Stimulated activated CD4-positive, alpha-beta T cell treated with anti-CD3 and anti-CD28 coated beads, Interleukin-15, amount 100 ng/mL, for 48 hours (primary cell): ENCODE results near the gene RAD51D.
A peak's percentile ranks its signal among the peaks of the same experiment; 100 is the strongest.
"Not testable (repeated sequence)": the region's sequence is repeated elsewhere in the genome, so short reads cannot be mapped to it uniquely, and the experiment has no call there.

ENCODE experiments used
- DNase-seq, 2 donors: peaks; one replicate each; pipeline ENCODE4 v3.0.0-alpha.2; 2020; ENCODE audit warnings: low read depth in 2 of 2

RAD51D gene

DNA sequence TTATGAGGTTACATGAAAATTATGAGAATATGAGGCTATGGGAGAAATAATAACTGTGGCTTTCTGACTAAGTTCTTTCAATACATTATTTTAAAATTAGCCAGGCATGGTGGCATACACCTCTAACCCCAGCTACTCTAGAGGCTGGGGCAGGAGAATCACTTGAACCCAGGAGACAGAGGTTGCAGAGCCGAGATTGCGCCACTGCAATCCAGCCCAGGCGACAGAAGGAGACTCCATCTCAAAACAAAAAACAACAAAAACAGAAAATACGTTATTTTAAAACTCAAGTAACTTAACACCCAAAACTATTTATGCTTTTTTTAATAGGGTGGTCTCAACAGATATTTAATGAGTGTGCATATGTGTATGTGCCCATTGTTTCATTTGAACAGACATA, 53.8 kb downstream of the RAD51D start:
- no peak for DNase-seq

DNA sequence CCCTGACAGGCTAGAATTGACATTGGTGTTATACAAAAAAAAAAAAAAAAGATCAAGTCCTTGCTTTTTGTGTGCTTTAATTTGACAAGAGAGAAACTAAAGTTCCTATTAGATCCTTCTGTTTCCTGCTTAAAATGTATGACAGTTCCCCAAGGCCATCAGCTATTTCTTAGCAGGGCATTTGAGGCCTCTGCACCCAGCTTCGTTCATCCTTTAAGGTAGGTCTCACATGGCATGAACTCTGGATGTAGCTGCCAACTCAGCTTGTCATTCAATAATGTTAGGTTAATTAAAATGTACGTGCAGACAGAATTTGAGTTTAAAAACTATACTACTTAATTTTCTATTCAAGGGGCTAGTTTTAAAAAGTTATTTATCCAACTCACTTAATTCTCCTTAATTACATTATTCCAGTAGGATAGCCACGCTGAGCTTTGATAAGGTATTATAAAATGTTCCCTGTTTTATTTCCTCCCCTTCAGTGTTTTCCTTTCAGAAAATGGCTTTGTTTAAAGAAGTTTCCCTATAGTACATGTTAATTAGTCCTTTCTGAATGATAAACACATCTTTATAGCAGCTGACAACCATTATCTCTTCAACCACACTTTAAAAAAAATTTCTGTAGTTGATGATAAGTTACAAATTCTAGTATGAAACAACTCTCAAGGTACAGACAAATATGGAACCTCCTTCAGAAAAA, 55.0 kb downstream of the RAD51D start:
- DNase-seq, result no peak

DNA sequence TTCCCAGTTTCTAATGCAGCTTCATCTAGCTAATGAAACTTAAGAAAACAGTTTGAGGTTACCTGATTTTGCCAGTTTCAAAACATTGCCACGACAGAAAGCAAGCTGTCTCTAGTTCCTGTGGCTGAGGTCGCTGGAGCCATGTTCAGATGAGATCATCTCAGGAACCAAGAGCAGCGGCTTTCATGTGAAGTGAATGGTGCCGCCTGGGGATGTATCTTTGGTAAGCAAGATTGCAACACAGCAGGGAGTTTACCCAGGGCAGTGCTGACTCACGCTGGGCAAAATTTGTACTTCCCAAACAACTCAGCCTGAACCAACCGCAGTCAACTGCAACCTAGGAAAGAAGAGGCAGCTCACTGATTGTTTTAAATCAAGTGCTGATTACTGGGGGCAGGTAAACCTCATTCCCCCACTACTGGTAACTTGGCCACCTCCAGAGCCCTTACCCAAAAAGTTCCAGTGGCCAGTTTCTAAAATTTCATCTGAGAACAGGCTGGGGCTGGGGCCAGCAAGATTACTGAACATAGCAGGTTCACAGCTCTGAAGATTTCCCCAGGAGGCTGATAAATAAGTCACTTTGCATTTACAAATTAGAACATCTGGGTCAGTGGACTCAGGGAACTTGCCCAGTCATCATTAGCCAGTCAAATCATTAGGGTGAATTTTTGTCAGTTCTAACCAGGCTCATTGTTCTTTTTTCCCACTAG, 56.0 kb downstream of the RAD51D start, which contains the start of gene RFFL:
TSS of gene RFFL (minus strand) at position 194 of the 710 bp plus-strand sequence. CDS start 37,154 bp downstream, outside the sequence.
- peak; percentile 86 to 88 for DNase-seq

DNA sequence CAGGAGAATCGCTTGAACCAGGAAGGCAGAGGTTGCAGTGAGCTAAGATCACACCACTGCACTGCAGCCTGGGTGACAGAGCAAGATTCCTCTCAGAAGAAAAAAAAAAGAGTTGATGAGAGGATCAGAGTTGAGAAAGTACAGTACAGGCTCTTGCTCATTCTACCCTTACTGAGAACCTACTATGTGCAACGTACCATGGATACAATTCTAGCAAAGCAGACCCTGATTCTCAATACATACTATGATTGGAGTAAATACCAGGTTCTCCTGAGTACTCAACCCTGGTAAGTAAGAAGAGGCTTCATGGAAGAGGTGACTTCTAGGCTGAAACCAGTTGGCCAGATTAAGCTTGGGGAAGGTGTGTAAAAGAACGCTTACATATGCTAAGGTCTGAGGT, 57.4 kb downstream of the RAD51D start:
- no peak for DNase-seq

DNA sequence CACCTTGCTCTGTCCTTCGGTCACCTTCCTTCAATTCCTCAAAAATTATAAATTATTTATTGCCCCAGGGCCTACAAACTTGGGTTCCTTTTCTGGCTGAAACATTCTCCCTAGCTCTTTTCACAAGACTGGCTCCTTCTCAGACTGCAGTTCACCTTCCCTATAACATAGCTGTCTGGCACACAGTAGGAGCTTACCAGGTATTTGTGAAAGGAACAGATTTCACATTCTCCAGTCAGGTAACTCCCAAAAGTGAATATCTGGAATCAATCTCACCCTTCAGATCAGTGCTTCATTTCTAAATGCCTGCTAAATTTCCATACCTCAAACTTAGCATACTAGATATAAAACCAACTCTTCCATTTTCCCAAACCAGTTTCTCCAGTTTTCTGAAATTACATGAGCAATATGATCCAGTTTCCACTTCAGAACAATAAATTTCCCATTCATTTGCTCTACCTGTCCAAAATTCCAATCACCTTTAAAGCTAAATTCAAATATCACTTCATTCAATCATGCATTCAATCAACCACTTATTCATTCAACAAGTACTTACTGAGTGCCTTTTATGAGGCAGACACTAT, 62.2 kb downstream of the RAD51D start:
- no peak for DNase-seq

DNA sequence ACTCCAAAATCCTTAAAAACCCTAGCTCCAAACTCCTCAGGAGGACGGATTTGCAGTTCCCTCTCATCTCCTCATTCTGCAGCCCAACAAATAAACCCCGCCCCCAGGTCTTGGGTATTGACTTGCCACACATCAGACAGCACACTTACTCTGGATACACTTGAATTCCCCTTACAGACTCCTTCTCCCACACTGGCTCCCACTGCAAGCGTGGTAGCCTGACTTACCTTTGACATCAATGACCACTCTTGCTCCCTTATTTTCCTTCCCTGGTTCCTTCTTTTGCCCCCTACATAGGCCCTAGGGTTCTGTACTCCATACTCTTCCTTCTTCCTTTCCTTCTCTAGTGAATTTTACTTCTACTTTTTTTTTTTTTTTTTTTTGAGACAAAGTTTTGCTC, 63.6 kb downstream of the RAD51D start:
- DNase-seq, result no peak

DNA sequence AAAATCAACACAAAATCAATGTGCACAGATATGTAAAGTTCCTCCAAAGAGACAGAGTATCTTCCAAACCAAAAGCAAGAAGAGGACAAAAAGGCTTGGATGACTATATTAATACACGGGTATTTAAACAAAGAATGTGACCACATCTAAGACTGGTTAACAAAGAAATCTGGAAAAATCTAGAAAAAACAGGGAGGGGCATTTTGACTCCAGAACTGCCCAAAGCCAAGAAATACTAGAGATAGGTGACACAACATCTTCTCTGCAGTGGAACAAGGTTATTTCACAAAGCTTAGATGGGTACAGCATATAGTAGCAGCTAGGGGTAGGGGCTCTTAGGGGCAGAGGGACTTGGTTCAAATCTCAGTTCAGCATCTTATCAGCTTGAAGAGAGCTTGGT, 66.5 kb downstream of the RAD51D start:
- DNase-seq, result no peak

DNA sequence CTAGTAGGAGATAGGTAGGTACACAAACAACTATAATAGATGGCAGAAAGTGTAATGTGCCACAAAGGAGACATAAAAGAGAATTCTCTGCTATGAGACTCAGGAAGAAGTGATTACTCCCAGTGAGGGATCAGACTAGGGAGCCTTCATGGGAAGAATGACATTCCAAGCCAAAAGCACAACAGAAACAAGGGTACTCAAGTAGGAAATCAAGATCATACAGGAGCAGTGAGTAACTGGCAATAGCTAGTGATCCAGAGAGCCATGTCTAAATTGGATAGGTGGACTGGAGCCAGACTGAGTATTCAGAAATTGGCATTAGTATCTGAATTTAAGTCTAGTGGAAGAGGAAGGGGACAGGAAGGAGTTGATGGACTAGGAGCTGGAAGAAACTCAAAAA, 66.9 kb downstream of the RAD51D start:
- no peak for DNase-seq

DNA sequence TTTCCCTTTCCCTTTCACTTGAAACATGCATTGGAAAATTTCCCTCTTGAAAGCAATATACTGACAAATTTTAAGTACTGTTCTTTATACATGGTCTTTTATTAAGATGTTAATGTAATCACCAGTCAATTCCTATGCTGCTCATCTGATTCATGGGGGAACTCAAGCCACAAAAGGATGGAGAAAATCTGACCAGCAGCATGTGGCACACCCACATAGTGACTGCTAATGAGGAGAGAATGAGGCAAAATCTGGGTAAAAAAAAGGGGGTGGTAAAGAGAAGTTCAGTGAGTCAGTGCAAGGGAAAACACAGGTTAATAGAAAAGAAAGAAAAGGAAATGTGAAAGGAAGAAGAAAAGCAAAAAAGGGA, 67.4 kb downstream of the RAD51D start:
- DNase-seq, result no peak

DNA sequence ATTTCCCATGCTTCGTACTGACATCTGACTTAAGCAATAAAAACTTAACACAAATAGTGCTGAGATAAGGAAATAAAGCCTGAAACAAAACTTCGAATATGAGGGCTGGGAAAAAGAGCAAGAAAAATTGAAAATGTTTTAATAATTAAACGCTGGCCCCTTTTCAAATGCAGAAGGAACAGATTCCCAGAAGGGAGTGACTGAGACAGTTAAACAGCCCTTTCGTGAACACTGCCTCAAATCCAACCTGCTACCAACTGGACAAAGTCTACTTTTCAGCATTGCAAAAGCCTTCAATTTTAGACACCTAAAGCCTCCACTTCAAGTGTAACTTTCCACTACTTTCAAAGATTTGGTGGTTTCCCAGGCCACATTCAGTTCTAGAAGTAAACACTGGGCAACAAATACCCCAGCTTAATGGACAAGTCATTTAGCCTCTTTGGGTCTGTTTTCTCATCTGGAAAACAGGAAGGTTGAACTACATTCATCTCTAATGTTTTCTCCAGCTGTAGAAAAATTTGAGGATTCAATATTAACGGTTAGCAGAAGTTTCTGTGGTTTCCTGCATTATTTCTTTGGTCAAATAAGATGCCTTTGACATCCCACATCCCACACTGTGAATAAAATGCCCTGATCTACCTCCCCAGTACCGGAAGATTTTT, 68.0 kb downstream of the RAD51D start:
- no peak for DNase-seq

DNA sequence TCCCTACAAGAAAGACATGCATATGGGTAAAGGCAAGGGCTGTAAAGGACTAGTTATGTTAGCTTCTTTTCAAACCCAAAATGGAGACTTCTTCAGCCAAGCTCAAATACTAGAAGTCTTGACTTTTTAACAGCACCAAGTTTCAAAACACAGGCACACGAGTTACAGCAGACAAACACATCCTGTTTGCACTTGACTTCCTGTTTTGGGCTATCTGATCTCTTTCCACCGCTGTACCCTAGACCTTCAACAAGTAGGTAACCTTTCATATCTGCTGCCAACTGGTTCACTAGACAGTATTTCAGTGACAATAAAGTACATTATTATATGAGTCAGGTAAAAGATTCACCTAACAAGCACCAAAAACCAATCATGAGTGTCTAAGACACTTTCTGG, 68.5 kb downstream of the RAD51D start:
- DNase-seq, result no peak

DNA sequence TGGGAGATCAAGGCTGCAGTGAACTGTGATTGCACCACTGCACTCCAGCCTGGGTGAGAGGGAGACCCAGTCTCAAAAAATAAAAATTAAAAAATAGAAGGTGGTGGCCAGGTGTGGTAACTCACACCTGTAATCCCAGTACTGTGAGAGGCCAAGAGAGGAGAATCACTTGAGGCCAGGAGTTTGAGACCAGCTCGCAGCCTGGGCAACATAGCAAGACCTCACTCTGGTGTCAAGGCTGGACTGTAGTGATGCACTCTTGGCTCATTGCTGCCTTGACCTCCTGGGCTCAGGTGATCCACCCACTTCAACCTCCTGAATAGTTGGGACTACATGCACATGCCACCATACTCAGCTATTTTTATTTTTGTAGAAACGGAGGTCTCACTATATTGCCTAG, 69.5 kb downstream of the RAD51D start:
- DNase-seq, result no peak

DNA sequence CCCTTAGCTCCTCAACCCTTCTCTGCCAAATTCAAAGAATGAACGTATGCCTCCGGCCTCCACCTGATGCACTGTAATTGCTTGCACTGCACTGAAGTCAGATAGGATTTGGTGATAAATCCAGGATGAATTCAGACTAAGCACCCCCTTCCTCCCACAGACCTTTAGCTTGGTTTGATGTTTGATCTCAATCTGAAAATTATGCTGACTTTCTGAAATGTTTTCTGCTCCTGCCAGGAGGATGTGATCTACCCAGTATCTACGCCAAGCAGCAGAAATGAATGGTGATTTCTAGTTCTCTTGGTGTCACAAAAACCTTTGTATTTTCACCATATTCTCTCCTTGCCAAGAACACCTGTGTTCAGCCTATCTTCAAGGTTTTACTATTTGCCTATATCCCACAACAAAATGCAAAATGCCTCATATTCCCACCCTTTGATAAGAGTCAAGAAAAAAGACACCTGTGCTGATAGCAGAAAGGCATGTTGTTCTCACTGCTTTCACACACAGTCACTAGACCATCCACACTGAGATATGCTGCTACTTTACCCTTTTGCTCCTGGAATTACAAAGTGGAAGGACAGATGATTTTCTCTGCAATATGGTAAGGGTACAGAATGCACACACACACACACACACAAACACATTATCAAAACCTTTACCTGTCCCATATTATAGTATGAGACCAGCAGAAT, 70.8 kb downstream of the RAD51D start:
- no peak for DNase-seq

DNA sequence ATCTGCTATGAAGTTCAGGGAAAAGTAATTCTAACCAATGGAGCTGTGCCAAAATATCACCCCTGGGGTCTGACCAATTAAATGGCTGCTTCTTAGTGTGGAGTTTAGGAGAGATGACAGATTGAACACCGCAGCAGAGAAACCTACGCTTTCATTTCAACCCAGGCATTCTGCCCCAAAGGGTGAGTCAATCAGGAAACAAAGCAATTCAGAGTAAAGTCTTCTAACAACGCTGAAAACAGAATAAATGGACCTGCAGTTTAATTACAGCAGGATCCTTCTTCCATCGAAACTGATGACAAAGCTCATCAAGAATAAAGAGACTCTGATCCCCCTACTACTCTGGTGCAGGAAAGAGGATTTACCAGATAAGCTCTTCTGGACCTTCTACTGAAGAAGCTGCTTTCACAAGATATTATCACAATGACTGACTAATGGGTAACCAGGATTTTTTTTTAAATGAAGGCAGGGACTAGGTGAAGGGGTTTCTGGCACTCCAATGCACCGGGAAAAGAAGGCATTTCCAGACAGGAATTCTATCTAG, 72.8 kb downstream of the RAD51D start:
- DNase-seq, result peak; percentile 51 to 52

DNA sequence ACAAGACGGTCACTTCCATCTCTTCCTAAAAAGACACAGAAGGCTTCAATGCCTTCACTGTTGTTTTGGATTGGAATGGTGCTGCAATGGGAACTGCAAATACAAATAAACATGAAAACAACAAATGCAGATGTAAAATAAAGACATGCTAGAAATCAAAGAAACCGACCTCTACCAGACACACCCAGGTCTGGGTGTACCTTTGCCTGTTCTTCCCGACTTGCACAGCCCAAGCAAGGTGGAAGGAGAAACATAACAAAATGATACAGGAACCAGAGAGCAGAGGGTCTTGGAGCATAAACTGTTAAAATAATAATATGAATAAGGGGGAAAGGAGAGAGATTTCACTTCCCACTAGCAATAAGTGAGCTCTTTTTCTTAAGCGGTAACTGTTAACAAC, 73.4 kb downstream of the RAD51D start:
- DNase-seq, result no peak

DNA sequence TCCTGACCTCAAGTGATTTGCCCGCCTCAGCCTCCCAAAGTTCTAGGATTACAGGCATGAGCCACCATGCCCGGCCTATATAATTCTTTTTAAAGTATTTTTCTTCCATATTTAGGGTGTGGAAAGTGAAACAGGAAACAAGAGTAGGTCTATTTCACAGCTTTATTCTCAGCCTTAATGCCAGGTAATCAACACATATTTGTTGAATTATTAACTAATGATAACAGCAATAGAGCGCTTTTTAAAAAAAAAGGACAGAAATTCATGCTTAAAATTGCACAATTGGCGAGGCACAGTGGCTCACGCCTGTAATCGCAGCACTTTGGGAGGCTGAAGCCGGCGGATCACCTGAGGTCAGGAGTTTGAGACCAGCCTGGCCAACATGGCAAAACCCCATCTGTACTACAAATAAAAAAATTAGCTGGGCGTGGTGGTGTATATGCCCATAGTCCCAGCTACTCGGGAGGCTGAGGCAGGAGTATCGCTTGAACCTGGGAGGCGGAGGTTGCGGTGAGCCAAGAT, 74.1 kb downstream of the RAD51D start:
- not testable (repeated sequence) for DNase-seq

DNA sequence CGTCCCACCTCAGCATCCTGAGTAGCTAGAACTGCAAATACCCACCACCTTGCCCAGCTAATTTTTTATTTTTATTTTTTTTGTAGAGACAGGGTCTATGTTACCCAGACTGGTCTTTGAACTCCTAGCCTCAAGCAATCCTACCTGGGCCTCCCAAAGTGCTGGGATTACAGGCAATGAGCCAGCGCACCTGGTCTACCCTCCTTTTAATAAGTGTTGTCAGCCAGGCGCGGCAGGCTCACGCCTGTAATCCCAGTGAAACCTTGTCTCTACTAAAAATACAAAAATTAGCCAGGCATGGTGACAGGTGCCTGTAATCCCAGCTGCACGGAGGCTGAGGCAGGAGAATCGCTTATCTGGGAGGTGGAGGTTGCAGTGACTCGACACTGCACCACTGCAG, 75.5 kb downstream of the RAD51D start:
- DNase-seq, result no peak
